HG03196 (cell line): ENCODE results near the gene ITGB4.

ENCODE experiments used
- ATAC-seq: cut with Tn5 transposase; IDR thresholded peaks from one replicate; pipeline ENCODE4 v1.9.1; 2021; ENCODE audit not compliant: unreplicated experiment

The ITGB4 gene

GRCh38 chr17:75785016-75785890, 64.0 kb downstream of the ITGB4 start:
- ATAC-seq, result peak; percentile 50

- ATAC-seq, result no peak
Measured at GRCh38 chr17:75791254-75791653, 70.0 kb downstream of the ITGB4 start.

DNA sequence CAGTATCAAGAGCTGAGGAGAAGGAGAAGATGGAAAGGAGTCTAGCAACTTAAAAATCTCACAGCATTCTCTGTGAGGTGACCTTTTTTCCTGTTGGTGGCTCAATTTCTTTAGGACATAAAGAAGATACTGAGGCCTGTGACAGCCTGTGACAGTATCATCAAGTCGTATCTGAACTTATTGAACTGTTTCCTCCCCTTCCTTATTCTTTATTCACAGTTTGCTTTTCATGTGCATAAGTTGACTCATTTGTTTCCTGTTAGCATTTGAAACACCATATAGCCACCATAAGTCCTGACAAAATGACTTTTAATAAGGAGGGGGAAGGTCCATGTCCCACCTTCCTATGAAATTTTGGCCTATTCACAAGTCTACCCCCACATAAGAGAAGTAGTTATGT, 72.2 kb downstream of the ITGB4 start:
- no peak for ATAC-seq

DNA sequence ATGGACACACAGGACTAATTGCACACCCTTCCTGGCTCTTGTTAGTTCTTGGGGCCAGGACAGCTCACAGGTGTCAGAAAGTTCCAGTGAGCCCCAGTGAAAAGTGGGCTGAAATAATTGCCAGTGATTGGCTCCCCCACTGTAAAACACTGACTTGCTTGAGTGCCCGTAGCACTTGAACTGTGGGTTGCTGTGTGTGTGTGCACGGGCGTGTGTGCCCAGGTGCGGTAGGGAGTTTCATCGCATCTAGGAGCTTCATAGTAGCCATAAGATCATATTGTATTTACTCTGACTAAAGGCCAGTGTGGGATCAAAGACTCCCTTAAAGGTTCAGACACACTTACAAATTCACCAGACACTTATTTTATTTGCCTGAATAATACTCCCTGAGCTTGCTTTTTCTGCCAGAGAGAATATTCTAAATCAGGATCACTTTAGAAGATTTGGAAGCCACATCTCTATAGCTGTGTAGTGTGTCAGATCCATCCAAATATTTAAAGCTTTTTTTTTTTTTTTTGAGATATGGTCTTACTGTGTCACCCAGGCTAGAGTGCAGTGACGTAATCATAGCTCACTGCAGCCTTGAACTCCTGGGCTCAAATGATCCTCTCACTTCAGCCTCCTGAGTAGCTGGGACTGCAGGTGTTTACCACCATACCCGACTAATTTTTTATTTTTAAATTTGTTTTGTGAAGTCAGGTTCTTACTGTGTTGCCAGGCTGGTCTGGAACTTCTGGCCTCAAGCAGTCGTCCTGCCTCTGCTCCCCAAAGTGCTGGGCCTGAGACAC, 74.8 kb downstream of the ITGB4 start:
- no peak for ATAC-seq

DNA sequence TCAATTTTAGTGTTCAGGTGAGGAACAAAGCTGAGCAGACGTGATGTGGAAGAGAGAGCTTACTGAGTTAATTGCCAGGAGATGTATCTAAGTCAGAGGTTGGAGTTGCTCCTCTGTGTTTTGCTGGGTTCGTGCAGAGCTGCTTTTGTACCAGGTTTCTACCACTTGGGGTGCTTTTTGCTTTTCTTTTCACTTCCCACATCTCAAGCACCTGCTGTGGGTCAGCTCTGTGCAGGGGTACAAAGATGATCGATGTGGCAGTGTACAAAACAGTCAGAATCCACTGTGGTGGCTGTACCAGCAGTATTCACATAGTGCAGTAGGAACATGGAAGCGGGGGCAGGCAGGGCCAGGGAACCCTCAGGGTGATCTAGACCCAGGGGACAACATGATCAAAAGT, 78.1 kb downstream of the ITGB4 start:
- ATAC-seq, result no peak

- no peak for ATAC-seq
Measured at GRCh38 chr17:75803883-75804282, 82.6 kb downstream of the ITGB4 start.

GRCh38 chr17:75806822-75807500, 85.7 kb downstream of the ITGB4 start:
- ATAC-seq, result no peak
